AG04449 (cell line): Measurements from ENCODE around the gene USP7.

ENCODE experiments used
- CTCF ChIA-PET: fragments of 350-600 bp; formaldehyde crosslinking; extraction: SDS; loops from one replicate; lab custom pipeline; 2021; ENCODE audit warnings: antibody characterized with exemption; lab: Yijun Ruan, JAX
- POLR2A ChIA-PET: fragments of 400-600, 350-600 bp; formaldehyde crosslinking; extraction: SDS; loops from one replicate; lab custom pipeline; 2020; ENCODE audit warnings: antibody characterized with exemption, inconsistent platforms; lab: Yijun Ruan, JAX
- DNase-seq: peaks from one replicate; pipeline ENCODE4 v3.0.0-alpha.2; 2010; ENCODE audit warnings: low read depth, low spot score
- H3K4me3 ChIP-seq: 2 replicates; pipeline ENCODE4 v1.5.1; 2011; ENCODE audit warnings: low read depth, mild to moderate bottlenecking, control low read depth, low read length
- CTCF ChIP-seq: IDR thresholded peaks from one replicate; pipeline ENCODE4 v1.5.1; 2011; ENCODE audit warnings: mild to moderate bottlenecking, moderate library complexity, low read length, control low read depth, inconsistent platforms; ENCODE audit not compliant: insufficient read depth; ENCODE audit errors: missing control alignments

USP7 gene

GRCh38 chr16:8858994-8859912 lies 104.5 kb downstream of the USP7 start:
- ChIA-PET POLR2A (interaction anchor here (0.6 to 1.5 kb wide), 2 partner anchors 9 to 16 kb away, joined by 3 to 7 read pairs; partner anchors contain the start of gene CARHSP1), CTCF (interaction anchor here (1.1 kb wide), 1 partner anchor 21 kb away, joined by 7 read pairs; no protein-coding TSS in a partner anchor)
- H3K4me3 ChIP-seq = no peak overlapping the region
- DNase-seq = no peak
- TF ChIP-seq CTCF = no peak

GRCh38 chr16:8855972-8856371 lies 107.7 kb downstream of the USP7 start:
- DNase-seq = no peak
- ChIA-PET CTCF (interaction anchor here (1.0 to 2.4 kb wide), 4 partner anchors 9 to 24 kb away, joined by 3 to 7 read pairs (median 4); partner anchors contain the start of gene CARHSP1), POLR2A (no interaction called here)
- no peak overlapping the region for H3K4me3 ChIP-seq
- TF ChIP-seq CTCF = no peak

GRCh38 chr16:8855051-8855786 lies 108.5 kb downstream of the USP7 start:
- DNase-seq = no peak
- H3K4me3 ChIP-seq = no peak overlapping the region
- ChIA-PET POLR2A (no interaction called here), CTCF (interaction anchor here (1.2 to 2.4 kb wide), 4 partner anchors 9 to 25 kb away, joined by 3 to 7 read pairs (median 5); partner anchors contain the start of gene CARHSP1)
- no peak for TF ChIP-seq CTCF

- ChIA-PET CTCF (interaction anchor here (1.2 to 2.4 kb wide), 4 partner anchors 10 to 26 kb away, joined by 3 to 7 read pairs (median 5); partner anchors contain the start of gene CARHSP1), POLR2A (no interaction called here)
- no peak overlapping the region for H3K4me3 ChIP-seq
- DNase-seq = no peak
- TF ChIP-seq CTCF = no peak
These were observed 109.3 kb downstream of the USP7 start for GRCh38 chr16:8854298-8854948.

- no peak for TF ChIP-seq CTCF
- no peak for DNase-seq
- ChIA-PET CTCF (interaction anchor here (1.1 kb wide), 1 partner anchor 281 kb away, joined by 3 read pairs; no protein-coding TSS in a partner anchor), POLR2A (no interaction called here)
- no peak overlapping the region for H3K4me3 ChIP-seq
These were observed 110.1 kb downstream of the USP7 start for GRCh38 chr16:8853611-8854010.
